Right lobe of liver (tissue), 4 donors: ENCODE data around the gene GNB3.

Experiments used
- CTCF ChIP-seq, 4 donors: fragments of 200-600 bp in 3 of 4; fragments of 450-650 bp in 1 of 4; IDR thresholded peaks; one replicate each; pipeline versions ENCODE4 v1.5.1 to v1.8.0; 2016 to 2022; ENCODE audit warnings: antibody characterized with exemption in 4 of 4, mild to moderate bottlenecking in 2 of 4
- POLR2A ChIP-seq: fragments of 450-650 bp; IDR thresholded peaks from one replicate; pipeline ENCODE4 v1.6.1; 2017; ENCODE audit warnings: antibody characterized with exemption, mild to moderate bottlenecking
- donor health status: DM: no; HTN: no; CAD: no.
- donor health status: DM: no; HTN: no; CAD: no.
- donor health status: DM: no; HTN: yes; CAD: no.

- TF ChIP-seq CTCF (IDR thresholded peaks at IDR 0.05) = no peak
- no peak for TF ChIP-seq POLR2A
Observed at GRCh38 chr12:6847676-6848075, 7.0 kb downstream of the GNB3 start.
